GM21515 (cell line): ENCODE measurements around the gene OCA2.
"Not testable (repeated sequence)": the region's sequence is repeated elsewhere in the genome, so short reads cannot be mapped to it uniquely, and the experiment has no call there.

Experiments used
- ATAC-seq: cut with Tn5 transposase; IDR thresholded peaks from one replicate; pipeline ENCODE4 v1.9.1; 2021; ENCODE audit not compliant: unreplicated experiment

The OCA2 gene

DNA sequence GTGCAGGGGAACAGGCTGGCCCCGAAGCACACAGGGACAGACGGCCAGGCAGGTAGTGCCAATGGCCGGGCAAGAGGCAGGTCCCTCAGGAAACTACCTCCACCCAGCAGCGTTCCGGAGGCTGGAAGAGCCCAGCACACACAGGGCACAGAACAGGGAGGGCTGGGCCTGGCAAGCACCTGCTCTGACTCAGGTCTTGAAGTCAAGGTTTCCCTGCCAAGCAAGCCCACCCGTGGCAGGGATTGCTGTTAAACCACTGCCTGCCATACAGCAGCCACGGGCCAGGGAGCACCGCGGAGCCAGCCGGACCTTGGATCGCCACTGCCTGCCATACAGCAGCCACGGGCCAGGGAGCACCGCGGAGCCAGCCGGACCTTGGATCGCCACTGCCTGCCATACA is 22.5 kb upstream of the OCA2 start:
- not testable (repeated sequence) for ATAC-seq

DNA sequence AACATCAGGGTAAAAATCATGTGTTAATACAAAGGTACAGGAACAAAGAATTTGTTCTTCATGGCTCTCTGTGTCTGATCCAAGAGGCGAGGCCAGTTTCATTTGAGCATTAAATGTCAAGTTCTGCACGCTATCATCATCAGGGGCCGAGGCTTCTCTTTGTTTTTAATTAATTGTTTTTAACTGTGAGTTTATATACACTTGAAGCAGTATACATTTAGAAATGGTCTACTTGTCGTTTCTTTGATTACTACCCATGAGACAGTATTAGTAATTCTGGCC is 21.2 kb upstream of the OCA2 start:
- ATAC-seq: no peak

GRCh38 chr15:28118531-28118930 is 19.4 kb upstream of the OCA2 start:
- ATAC-seq: no peak

GRCh38 chr15:28118083-28118482 is 19.0 kb upstream of the OCA2 start:
- no peak for ATAC-seq

GRCh38 chr15:28117432-28117990 is 18.4 kb upstream of the OCA2 start:
- no peak for ATAC-seq

DNA sequence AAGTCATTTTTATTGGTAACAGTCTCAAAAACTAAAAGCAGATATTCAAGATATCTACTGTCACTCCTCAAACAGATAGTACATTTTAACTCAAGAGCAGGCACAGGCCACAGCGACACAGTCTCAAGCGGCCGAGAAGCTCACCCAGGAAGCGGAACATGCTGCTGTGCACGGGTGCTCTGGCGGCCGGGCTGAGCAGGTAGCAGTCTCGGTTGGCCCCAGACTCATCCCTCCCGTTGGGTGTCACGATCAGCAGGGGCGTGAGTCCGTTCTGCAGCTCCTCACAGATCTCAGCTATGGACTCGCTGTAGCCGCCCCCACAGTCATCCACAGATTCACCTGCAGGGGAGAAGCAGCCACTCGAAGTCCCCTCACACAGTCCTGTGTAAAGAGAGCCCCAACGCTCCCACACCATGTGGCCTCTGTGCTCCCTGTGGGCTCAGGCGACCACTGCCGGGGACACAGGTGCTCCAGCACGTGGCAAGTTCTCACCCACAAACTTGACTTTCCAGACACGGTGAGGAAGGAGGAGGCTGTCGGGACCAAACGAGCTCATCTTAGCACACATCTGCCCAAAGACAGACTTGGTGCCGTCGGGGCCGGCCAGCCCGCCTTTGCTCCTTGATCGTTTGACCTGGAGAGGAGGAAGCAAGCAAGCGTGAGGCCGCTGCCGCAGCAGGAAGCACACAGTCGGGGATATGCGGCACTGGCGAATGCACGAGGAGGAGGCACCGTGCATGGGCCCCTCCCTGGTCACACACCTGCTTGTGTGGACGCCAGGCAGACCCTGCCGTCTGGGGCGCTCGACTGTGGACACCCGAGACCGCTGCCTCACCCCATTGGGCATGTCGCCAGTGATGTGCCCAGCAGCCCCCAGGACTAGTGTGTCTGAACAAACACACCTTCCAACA is 17.7 kb upstream of the OCA2 start:
- no peak for ATAC-seq

DNA sequence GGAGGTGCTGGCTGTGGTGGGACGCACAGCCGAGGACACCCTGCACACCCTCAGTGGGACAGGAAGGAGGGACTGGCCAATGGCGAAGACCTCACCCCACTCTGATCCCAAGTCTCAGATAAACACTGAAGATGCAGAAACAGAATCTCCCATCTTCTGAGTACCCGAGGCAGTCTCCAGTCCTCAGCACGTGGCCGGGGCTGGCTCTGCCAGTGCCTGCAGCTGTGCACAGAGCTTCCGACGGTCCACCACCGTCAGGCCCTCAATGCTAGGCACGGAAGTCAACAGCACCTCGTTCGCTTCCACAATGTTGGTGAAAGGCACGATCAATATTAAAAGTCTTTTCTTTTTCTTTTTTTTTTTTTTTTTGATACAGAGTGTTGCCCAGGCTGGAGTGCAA is 16.8 kb upstream of the OCA2 start:
- ATAC-seq: no peak

- no peak for ATAC-seq
Observed at GRCh38 chr15:28114721-28115622, 15.9 kb upstream of the OCA2 start.

DNA sequence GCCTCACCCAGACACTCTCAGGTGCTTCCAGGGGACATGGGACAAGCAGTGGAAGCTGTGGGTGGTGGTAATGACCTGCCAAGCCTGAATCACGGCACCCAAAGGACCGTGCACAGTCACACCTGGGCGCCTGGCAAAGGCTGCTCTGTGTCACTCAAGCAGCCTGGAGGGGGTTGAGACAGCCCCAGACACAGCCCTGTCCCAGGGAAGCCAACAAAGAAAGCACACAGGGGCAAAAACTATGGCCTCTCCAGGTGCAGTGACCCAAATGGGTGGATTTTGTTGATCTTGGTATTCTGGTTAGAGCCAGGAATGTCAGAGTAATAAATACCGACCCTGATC is 15.0 kb upstream of the OCA2 start:
- ATAC-seq: no peak

DNA sequence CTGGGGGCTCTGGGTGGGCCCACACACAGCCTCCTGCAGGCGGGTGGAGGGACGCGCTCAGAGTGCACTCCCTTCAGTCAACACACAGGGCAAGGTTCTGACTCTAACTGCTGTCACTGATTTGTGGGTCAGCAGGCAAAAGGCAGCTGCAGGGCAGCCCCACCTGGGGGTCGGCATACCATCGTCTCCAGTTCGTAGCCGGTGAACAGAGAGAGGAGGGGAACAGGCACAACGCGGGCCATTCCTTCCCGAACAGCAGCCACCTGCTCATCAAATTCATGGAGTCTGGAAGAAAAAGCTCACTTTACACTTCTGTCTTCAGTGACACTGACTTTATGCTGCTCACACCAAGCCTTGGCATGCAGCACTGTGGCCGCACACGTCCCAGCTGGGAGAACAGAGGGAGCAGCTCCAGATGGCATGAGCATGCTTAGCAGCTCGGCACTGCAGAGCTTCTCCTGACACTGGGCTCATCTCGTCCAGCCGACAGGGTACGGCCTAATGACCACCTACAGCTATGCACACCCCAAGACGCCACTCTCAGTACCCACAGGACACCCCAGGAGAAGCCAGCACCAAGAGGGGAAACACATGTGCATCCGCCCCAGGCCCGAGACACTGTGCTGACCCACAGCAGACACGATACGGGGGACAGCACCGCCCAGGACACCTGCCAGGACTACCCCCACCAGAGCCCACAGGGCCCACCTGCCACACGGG is 14.4 kb upstream of the OCA2 start:
- no peak for ATAC-seq

GRCh38 chr15:28112962-28113361 is 13.8 kb upstream of the OCA2 start:
- no peak for ATAC-seq

DNA sequence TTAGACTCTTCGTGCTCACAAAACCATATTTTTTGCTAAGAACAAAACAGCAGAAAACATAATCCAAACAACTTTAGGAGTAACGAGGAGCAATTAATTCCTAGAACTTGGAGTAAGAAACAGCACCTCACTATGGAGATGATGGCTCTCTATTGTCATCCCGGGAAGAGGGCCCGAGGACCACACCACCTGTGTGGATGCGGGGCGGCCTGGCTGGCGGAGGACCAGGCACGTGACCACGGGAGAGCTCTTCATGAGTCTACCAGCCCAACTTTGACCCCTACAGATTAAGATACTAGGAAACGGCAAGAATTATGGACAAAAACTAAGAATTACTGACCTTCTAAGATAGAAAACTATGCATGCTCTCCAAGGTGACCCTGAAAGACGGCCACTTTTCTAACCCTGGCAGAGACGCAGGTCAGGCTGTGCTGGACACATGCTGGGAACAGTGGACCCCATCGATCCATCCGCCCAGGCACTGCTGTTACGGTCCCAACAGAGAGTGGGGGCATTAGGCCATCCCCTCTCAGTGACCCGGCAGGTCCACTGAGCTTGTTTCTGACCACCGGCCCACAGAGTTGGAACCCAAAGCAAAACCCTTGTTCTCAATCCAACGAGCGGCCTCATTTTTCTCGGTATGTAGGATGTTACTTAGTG is 13.1 kb upstream of the OCA2 start:
- ATAC-seq: no peak

- ATAC-seq: no peak
Observed at GRCh38 chr15:28111543-28111942, 12.4 kb upstream of the OCA2 start.

- ATAC-seq: no peak
Observed at GRCh38 chr15:28110481-28110881, 11.4 kb upstream of the OCA2 start.

GRCh38 chr15:28109626-28110455 is 10.7 kb upstream of the OCA2 start:
- no peak for ATAC-seq

DNA sequence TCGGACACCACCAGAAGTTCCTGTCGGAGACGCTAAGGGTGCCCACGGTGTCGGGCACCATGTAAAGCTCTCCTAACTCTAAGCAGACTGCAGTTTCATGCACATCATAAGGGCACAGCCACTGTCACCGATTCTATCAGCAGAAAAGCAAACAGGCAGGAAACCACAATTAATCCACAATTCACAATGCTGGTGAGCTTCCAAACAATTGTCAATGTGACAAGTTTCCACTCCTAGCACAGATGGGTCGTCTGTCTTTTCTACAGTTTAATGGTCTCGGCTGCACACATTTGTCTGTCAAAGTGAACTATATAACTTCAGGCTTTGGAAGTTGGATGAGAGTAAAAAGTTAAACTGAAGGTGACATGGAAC is 8.8 kb upstream of the OCA2 start:
- ATAC-seq: no peak

DNA sequence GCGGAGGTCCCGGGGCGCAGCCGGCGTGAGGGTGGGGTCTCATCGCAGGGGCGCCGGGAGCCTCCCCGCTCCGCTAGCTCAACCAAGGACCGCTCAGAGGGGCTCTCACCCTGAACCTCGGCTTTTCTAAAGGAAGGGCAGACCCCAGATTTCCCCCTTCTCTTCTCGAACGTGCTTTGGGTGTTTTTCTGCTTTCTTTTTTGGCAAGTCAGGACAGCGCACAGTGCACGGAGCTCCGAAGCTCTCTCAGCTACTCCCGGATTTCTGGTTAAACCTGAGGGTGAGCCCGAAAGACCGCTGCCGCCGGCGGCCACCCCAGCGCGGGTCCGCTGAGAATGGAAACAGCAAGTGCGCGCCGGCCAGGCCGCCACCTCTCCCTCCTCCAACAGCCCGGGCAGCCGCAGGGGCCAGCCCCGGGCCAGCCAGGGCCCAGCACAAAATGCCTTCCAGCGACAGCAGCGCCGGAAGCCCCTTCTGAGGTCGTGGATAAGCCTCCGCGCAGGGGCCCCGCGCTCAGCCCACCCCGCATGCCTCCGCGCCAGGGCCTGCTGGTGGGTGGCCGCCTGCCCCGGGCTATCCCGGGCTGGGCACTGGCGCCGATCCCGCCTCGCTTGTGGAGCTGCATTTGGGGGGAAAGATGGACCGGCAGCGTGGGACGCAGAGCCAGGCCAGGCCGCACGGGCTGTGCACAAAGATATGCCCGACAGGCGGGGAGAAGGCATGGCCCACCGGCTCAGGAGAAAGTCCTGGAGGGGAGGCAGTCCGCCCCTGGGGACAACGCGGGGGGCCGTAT is 8.2 kb upstream of the OCA2 start:
- ATAC-seq: no peak

GRCh38 chr15:28106294-28107110 is 7.4 kb upstream of the OCA2 start:
- ATAC-seq: no peak
